Left colon (tissue), 2 donors: ENCODE measurements around the gene MS4A7. TPM values are rescaled to one million over a fixed set of nuclear protein-coding genes. Genes with fewer than 3 reads are reported as not detected.
"Not testable (repeated sequence)": the region's sequence is repeated elsewhere in the genome, so short reads cannot be mapped to it uniquely, and the experiment has no call there.

Experiments
- ATAC-seq: fragments of 200-7000 bp; cut with Tn5 transposase; one replicate; pipeline ENCODE4 v1.9.1; 2020; ENCODE audit warnings: mild to moderate bottlenecking, moderate library complexity
- DNase-seq, 2 donors: peaks; one replicate each; pipeline ENCODE4 v3.0.0-alpha.2; 2020
- intact Hi-C, 2 donors: fragments of 100-400 bp; cut with DNase I in 1 of 2; cut with micrococcal nuclease in 1 of 2; formaldehyde crosslinking; loops; one replicate each; pipeline versions ENCODE4 v1.11.2 to v1.14.0; 2022; cut with DNase I, micrococcal nuclease
- long read RNA-seq: library from polyadenylated mRNA; unstranded; transcript quantifications from one replicate; pipeline ENCODE4 v2.0.0, GENCODE V29; 2021
- total RNA-seq, 2 donors: library from RNA; stranded (reverse); fragmentation: NEBNext Ultra II Directional; extraction: Animal tissue kit (Norgen Biotek cat#: 25700); gene quantifications; one replicate each; pipeline ENCODE4 v1.2.1, GENCODE V29; 2021
- donor health status: DM: no; HTN: no; CAD: no.
- donor health status: DM: yes; HTN: yes; CAD: no.

MS4A7 gene
- 10 to 100 TPM in 1 of 2 donors, 1 to 10 TPM in 1; 9.8 to 38.3 TPM for total RNA-seq
- long read RNA-seq, partial matches to known transcripts, result 0 of 3 reads
- long read RNA-seq, other reads (novel, unspliced or antisense), result 0 of 3 reads

- peak; percentile 27 for ATAC-seq
- DNase-seq, result peak in 1 of 2 donors; percentile 38
- intact Hi-C loops, result no loop called here
Observed at GRCh38 chr11:60378354-60378753, at the start of gene MS4A7. Gene MS4A7 (plus strand): TSS chr11:60378532. CDS start chr11:60383142, 4,610 bp downstream.

DNA sequence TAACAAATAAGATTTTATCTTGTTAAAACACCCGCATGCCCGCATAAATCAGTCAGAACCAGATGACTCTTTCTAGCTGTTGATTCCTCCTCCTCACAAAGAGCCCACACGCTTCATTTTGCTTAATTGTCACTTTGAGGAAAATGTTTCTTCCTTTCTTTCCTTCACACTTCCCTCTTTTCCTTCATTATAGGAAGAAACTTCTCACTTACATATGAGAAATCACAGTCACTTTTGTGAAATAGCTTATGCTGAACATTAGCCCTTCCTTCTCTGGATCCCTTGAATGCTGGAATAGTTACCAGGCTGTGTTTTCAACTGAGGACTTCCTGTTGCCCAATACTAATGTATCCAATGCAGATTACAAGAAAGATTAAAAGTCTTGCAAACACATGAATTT lies 45.5 kb upstream of the MS4A7 start:
- no peak for DNase-seq
- no peak for ATAC-seq
- intact Hi-C loops, result no loop called here

- intact Hi-C loops, result no loop called here
- DNase-seq (peak; percentile 34 to 75), ATAC-seq (peak; percentile 66)
Observed at GRCh38 chr11:60334005-60334620, 44.2 kb upstream of the MS4A7 start.

GRCh38 chr11:60336767-60337391 lies 41.5 kb upstream of the MS4A7 start:
- ATAC-seq, result no peak
- DNase-seq, result no peak
- intact Hi-C loops, result no loop called here

DNA sequence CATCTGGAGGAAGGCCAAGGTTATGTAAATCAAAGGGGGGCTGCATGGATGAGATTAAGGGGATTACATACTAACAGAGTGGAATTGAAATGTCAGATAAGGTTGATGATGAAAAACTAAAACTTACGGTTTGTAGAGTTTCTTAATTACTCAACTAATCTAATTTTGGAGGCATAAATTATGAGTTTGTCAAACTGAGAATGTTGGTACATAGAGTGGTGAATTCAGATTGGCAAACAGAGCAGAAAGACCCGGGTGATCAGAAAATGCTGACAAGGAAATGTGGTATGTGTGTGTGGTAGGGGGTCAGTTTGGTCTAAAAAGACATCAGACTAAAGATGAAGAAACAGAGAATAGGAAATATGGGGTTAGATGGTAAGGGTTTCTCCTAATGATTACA lies 40.3 kb upstream of the MS4A7 start:
- intact Hi-C loops, result no loop called here
- no peak for DNase-seq
- no peak for ATAC-seq

DNA sequence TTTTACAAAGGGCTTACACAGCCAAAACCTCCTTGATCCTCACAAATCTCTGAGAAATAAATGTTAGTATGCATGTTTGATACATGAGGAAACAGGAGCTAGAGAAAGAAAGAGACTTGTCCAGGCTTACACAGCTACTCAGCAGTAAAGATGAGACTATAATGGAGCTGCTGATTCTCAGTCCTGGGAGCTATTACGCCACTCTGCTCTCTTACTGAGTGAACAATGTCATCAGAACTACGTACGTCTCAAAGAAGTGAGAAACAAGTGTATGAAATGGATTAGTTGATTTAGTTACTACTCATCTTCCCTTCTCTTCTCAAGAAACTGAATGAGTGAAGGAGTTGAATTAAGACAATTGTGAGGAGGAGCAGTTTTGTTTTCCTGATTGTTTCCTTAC lies 39.0 kb upstream of the MS4A7 start:
- no peak for ATAC-seq
- no peak for DNase-seq
- intact Hi-C loops, result no loop called here

DNA sequence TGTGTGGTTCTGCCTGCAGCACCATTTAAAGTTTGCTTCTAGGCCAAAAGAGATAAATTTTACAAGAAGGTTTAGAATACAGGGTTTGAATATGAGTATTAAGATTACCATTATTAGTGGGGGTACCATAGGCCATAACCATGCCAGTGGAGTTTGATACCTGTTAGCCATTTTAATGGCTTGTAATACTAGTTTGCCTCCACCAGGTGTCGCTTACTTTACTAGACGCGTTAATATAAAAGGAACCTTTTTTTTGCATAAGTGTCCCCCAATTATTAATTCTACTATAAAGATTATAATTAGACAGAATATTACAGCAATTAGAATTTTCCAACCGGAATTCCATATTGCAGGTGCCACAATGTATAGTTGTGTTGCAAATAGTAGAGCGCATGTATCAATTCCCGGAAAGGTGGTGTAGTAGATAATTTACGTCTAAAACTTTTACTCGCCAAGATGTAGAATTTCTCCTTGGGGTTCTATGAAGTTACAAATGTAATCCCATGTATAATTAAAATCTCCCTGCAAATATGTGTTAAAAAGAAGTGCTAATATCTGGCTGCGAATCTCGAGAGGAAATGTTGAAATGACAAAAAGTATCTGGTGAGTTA lies 35.1 kb upstream of the MS4A7 start:
- intact Hi-C loops, result no loop called here
- ATAC-seq, result no peak
- no peak for DNase-seq

- intact Hi-C loops, result no loop called here
- ATAC-seq (no peak), DNase-seq (no peak)
Observed at GRCh38 chr11:60344146-60344545, 34.2 kb upstream of the MS4A7 start.

DNA sequence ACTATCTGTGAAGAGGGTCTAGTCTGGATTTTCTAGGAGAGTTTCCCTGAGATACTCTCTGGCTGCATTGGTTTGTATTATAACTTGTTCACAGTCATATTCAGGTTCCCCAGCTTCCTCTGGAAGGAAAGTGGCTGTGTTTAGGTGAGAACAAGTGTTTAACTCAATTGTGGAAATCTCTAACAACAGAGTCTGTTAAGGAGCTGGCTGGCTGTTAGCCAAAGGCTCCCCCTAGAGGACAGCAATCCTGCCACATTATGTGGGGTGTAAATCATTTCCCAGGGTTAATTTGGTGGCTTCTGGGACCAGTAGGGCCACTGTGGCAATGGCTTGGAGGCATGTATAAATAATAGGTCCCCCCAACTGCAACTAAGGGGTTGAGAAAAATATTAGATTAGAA lies 32.8 kb upstream of the MS4A7 start:
- peak in 1 of 2 donors; percentile 63 for DNase-seq
- intact Hi-C loops, result no loop called here
- no peak for ATAC-seq

DNA sequence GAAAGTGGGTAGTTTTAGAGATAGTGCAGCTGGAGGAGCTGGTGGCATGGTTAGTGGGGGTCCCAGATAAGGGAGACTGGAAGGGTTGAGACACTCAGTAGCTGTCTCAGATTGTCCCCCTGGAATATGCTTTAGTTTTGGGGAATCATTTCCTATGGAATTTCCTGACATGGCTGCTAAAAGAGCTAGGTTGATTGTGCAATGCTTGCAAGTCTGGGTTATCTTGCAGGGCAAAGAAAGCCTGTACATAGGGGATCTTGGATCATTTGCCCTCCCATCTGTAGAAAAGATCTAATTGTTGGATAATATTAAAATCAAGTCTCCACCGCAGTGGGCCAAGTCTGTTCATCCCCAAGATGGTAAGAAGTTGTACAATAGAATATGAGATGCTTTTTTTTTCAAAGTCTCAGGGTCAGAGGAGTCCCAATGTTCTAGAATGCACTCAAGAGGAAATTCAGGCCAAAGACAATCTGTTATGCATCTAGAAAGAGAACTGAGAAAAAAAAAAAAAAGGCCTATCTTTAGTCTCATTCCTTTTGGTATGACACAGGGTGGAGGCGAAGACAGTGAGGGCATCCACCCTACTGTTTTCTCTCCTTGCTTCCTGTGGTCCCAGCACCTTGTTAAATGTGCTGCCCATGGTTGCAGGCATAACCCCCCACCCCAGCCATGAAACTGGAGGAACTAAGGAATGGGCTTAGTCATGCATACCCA lies 31.1 kb upstream of the MS4A7 start:
- ATAC-seq, result no peak
- intact Hi-C loops, result no loop called here
- no peak for DNase-seq

DNA sequence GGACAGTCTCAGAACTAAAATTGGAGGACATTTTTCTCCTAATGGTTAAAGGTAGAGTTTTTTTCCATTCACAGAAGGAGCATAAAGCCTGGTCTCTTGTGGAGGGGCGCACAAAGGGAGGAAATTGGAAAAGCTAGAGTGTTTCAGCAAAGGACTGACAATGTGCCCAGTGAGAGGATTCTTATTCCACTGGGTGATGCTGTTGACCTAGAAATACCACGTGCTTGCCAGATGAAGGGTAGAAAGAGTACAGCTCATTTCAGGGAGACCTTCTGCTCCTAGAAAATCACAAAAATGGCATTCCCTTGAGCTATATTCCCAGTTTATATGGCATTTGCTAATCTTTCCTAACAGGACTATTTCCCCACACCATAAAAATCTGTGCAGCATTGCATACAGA lies 30.2 kb upstream of the MS4A7 start:
- no peak for ATAC-seq
- no peak for DNase-seq
- intact Hi-C loops, result no loop called here

DNA sequence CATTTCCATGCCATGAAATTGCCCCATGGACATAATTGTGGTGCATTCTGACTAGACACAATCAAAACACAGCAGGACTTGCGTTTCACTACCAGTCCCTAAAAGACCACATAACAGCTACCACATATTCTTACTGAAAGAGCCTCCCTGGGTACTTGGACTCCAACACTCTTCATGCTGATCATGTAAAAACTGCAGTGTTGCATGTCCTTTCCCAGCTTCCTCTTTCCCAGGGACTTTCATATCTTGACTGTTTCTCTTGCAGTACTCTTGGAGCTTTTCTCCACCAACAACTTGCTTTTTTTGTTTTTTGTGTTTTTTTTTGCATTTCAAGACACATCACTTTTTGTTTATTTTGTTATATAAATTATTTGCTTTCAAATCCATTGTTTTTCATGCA lies 28.3 kb upstream of the MS4A7 start:
- no peak for ATAC-seq
- intact Hi-C loops, result no loop called here

GRCh38 chr11:60357771-60358170 lies 20.6 kb upstream of the MS4A7 start:
- no peak for ATAC-seq
- no peak for DNase-seq
- intact Hi-C loops, result no loop called here

More for the DNA sequence above, 28.3 kb upstream of the MS4A7 start:
- no peak for DNase-seq

GRCh38 chr11:60360621-60361020 lies 17.7 kb upstream of the MS4A7 start:
- DNase-seq (no peak), ATAC-seq (no peak)
- intact Hi-C loops, result no loop called here

DNA sequence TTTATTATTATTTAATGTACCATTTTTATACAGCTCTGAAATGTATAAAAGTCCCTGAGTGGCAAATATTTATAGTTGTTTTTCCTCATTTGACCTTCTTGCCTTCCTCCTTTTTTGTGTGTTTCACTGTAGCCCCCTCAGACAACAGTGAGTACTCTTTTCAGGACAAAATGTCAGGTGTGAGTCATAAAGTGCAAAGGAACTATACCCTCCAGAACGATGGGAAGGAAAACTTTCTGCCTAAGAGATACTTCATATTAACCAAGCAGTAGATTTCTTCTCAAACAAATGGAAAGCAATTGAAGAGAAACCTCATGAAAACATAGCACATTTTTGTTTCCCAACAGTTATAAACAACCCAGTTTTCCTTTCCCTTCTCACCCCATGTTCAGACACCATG lies 16.1 kb upstream of the MS4A7 start:
- intact Hi-C loops, result loop anchor here in 1 of 2 donors (2.0 kb wide), 1 partner anchor 257 kb away; no protein-coding TSS in a partner anchor
- DNase-seq (no peak), ATAC-seq (no peak)

GRCh38 chr11:60363542-60364470 lies 14.5 kb upstream of the MS4A7 start:
- ATAC-seq (peak; percentile 87), DNase-seq (peak; percentile 40 to 66)
- intact Hi-C loops, result loop anchor here in 1 of 2 donors (2.0 kb wide), 1 partner anchor 255 kb away; no protein-coding TSS in a partner anchor

DNA sequence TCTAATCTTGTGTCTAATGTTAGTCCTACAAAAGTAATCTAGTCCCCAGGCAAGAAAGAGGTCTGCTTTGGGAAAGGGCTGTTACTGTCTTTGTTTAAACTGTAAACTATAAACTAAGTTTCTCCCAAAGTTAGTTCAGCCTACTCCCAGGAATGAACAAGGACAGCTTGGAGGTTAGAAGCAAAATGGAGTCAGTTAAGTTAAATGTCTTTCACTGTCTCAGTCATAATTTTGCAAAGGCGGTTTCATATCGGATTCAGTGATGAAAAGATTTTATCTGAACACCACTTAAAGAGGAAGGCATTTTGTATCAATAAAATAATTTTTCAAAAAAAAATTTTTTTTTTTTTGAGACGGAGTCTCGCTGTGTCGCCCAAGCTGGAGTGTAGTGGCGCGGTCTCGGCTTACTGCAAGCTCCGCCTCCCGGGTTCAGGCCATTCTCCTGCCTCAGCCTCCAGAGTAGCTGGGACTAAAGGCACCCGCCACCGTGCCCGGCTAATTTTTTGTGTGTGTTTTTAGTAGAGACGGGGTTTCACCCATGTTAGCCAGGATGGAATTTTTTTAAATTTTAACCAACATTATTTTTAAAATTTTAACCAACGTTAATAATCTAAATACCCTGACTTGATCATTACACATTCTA lies 11.9 kb upstream of the MS4A7 start:
- ATAC-seq, intact Hi-C loops, DNase-seq: not testable (repeated sequence)

- ATAC-seq (no peak), DNase-seq (no peak)
- intact Hi-C loops, result no loop called here
Observed at GRCh38 chr11:60367009-60367408, 11.3 kb upstream of the MS4A7 start.
